GM21717 (cell line): ENCODE data around the gene LEKR1.

Experiments
- ATAC-seq: cut with Tn5 transposase; IDR thresholded peaks from one replicate; pipeline ENCODE4 v1.9.1; 2021; ENCODE audit warnings: mild to moderate bottlenecking, moderate library complexity; ENCODE audit not compliant: unreplicated experiment

Gene LEKR1

GRCh38 chr3:157074981-157075380, 248.8 kb downstream of the LEKR1 start:
- ATAC-seq = no peak

- ATAC-seq = no peak
Measured at GRCh38 chr3:157075693-157076420, 249.7 kb downstream of the LEKR1 start.

GRCh38 chr3:157077565-157077991, 251.4 kb downstream of the LEKR1 start:
- no peak for ATAC-seq

- no peak for ATAC-seq
Measured at GRCh38 chr3:157078131-157078810, 252.1 kb downstream of the LEKR1 start.

GRCh38 chr3:157078811-157079185, 252.6 kb downstream of the LEKR1 start:
- ATAC-seq = no peak

GRCh38 chr3:157079676-157080369, 253.7 kb downstream of the LEKR1 start:
- no peak for ATAC-seq

- ATAC-seq = peak; percentile 75
Measured at GRCh38 chr3:157081626-157082210, 255.6 kb downstream of the LEKR1 start.

GRCh38 chr3:157082305-157082982, 256.3 kb downstream of the LEKR1 start:
- ATAC-seq = no peak

GRCh38 chr3:157083824-157084223, 257.7 kb downstream of the LEKR1 start:
- ATAC-seq = no peak

- no peak for ATAC-seq
Measured at GRCh38 chr3:157086060-157086750, 260.1 kb downstream of the LEKR1 start.

- ATAC-seq = no peak
Measured at GRCh38 chr3:157086775-157087174, 260.6 kb downstream of the LEKR1 start.

- ATAC-seq = no peak
Measured at GRCh38 chr3:157087373-157087772, 261.2 kb downstream of the LEKR1 start.

GRCh38 chr3:157087780-157088600, 261.8 kb downstream of the LEKR1 start:
- no peak for ATAC-seq

- peak; percentile 71 for ATAC-seq
Measured at GRCh38 chr3:157088601-157089454, 262.7 kb downstream of the LEKR1 start.

GRCh38 chr3:157089455-157090221, 263.5 kb downstream of the LEKR1 start:
- ATAC-seq = peak; percentile 29

- ATAC-seq = no peak
Measured at GRCh38 chr3:157091083-157091833, 265.1 kb downstream of the LEKR1 start.

GRCh38 chr3:157092230-157092629, 266.1 kb downstream of the LEKR1 start:
- no peak for ATAC-seq
